GM21447 (cell line): Measurements from ENCODE around the gene TCEANC2.
A peak's percentile ranks its signal among the peaks of the same experiment; 100 is the strongest.
"Not testable (repeated sequence)": the region's sequence is repeated elsewhere in the genome, so short reads cannot be mapped to it uniquely, and the experiment has no call there.

ENCODE experiments used
- ATAC-seq: cut with Tn5 transposase; IDR thresholded peaks from one replicate; pipeline ENCODE4 v1.9.1; 2021; ENCODE audit not compliant: unreplicated experiment

The TCEANC2 gene

GRCh38 chr1:54024811-54025210 lies 28.6 kb upstream of the TCEANC2 start:
- ATAC-seq: not testable (repeated sequence)

- ATAC-seq: no peak
These were observed 25.6 kb upstream of the TCEANC2 start for GRCh38 chr1:54027848-54028247.

GRCh38 chr1:54028306-54029251 lies 24.8 kb upstream of the TCEANC2 start:
- no peak for ATAC-seq

- ATAC-seq: no peak
These were observed 15.9 kb upstream of the TCEANC2 start for GRCh38 chr1:54037476-54037875.

DNA sequence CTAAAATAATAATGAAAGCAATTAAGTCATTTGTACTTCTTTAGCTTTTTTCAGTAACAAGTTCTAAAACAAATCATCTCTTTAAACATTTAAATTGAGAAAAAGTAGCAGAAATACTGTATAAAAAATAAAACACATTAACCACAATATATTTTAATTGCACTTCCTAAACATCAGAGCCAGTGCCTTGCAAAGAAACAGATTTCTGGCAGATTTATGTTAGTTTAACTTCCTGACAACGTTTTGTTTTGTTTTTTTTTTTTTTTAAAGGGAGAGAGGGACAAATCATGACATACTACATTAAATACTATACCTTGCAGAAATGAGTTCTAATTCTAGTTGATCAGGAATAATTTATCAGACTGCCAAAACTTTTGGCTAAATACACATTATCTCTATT lies 11.6 kb upstream of the TCEANC2 start:
- no peak for ATAC-seq

GRCh38 chr1:54045496-54045895 lies 7.9 kb upstream of the TCEANC2 start:
- no peak for ATAC-seq

DNA sequence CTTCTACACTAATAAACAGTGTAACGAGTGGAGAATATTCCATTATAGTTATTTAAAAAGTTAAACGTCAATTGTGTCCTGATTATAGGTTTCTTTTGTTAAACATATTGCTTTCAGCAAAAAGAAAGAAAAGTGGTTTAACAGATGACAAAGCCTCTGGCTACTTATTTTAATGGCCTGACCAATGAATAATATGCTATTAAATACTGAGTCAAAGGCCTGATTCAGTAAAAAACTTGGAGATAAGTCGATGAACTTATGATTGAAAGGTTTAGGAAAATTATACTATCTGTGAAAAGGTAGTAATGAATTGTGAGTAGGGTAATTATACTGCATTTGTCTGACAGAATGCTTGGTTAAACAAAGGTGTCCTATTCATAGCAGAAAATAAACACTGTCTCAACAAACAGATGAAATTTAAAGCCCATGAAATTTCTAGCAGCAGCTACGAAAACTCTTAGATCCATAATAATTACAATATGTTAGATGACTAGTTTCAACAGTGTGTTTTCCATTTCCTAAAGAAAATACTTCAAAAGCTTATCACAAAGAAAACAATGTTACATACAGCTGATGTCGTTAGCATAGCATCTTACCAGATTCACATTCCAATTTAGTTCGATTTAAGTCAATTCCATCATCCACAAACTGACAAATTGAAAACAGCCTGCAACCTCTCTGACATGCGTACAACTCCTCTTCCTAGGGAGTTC lies 6.6 kb upstream of the TCEANC2 start:
- no peak for ATAC-seq

GRCh38 chr1:54047384-54048305 lies 5.8 kb upstream of the TCEANC2 start:
- no peak for ATAC-seq

DNA sequence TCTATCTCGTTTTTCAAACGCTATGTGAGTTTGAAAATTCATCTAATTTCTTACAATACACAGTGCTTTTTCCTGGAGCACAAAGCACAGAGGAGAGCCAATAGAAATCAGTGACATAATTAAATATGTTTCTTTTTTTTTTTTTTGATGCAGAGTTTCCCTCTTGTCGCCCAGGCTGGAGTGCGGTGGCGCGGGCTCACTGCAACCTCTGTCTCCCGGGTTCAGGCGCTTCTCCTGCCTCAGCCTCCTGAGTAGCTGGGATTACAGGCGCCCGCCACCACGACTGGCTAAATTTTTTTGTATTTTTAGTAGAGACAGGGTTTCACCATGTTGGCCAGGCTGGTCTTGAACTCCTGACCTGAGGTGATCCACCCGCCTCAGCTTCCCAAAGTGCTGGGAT lies 3.0 kb upstream of the TCEANC2 start:
- not testable (repeated sequence) for ATAC-seq

DNA sequence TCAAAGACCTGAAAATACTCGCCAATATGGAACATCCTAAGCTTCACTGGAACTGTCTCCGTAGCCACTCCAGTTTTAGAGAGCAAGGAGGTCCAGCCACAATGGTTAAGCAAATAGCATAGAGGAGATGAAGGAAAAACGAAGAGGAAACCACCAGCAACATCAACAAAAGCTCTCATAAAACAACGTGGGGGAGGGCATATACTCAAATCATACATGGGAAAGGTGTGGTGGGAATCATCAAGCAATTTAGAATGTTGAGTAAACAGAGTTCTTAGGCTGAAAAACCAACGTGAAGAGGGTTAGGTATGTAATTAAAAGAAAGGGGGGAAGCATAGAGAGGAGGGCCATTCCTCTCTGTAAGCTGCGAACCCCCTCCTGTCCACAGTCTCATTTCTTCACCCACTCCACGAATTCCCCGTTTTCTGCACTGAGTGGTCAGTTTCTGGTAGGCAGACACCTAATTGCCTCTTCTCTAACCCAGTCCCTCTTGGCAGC lies 1.4 kb upstream of the TCEANC2 start:
- no peak for ATAC-seq

- ATAC-seq: peak; percentile 21
These were observed 926 bp upstream of the TCEANC2 start for GRCh38 chr1:54052431-54052933.

DNA sequence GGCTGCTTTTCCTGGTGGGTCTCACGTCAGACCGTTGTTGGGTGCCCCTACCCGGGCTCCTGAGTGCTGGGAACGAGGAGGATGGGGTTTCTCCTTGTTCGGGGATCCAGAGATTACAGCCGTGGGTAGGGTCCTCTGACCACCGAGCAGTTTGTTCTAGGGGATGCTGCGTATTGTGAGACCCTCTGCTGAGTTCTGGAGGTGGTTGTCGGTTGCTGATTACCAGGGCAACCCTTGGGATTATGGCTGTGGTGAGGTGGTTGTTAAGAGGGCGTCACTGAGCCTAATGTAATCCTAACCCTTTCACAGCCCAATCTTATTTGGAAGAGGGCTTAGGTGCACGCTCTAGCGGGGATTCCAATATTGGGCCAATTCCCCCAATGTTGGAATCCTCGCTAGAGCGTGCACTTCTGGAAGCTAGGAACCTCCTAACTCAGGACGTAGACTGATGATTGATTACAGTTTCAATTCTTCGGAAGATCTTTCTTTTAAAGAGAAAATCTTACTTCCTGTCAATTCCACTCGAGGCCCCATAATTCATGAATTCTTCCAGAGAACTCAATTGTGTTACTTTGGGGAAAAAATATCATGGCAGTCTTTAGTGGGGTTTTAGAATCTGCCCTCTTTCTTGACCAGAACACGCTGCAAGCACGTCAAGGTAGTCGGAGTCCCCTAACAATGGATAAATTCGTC lies 483 bp downstream of the TCEANC2 start:
- ATAC-seq: peak; percentile 1

GRCh38 chr1:54054438-54054749 lies 986 bp downstream of the TCEANC2 start:
- no peak for ATAC-seq

- no peak for ATAC-seq
These were observed 10.9 kb downstream of the TCEANC2 start for GRCh38 chr1:54064299-54064698.

GRCh38 chr1:54069791-54070170 lies 16.4 kb downstream of the TCEANC2 start:
- ATAC-seq: no peak

- ATAC-seq: peak; percentile 74
These were observed 16.9 kb downstream of the TCEANC2 start for GRCh38 chr1:54070171-54070837.

DNA sequence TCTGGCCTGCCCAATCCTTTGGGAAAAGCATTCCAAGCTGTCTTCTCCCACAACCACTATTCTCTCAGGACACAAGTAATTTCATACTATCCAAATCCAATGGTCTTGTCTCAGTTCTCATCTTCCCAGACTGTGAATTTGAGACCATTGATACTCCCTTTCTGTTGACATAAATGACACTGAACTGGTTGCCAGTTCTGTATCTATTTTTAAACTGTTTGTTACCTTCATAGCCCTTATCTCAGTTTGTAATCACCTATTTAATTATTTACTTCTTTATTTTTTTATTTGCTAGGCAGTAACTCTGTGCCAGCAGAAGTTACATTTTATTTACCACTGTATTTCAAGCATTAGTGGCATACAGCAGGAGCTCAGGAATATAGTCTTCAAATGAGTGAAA lies 24.0 kb downstream of the TCEANC2 start:
- ATAC-seq: no peak

GRCh38 chr1:54080598-54081049 lies 27.2 kb downstream of the TCEANC2 start:
- no peak for ATAC-seq
